GM18498 (cell line): ENCODE results near the gene DMAC2L.
"Not testable (repeated sequence)": the region's sequence is repeated elsewhere in the genome, so short reads cannot be mapped to it uniquely, and the experiment has no call there.

Experiments
- ATAC-seq: cut with Tn5 transposase; IDR thresholded peaks from one replicate; pipeline ENCODE4 v1.9.1; 2021; ENCODE audit warnings: mild to moderate bottlenecking, moderate library complexity; ENCODE audit not compliant: unreplicated experiment

DMAC2L gene, protein sequence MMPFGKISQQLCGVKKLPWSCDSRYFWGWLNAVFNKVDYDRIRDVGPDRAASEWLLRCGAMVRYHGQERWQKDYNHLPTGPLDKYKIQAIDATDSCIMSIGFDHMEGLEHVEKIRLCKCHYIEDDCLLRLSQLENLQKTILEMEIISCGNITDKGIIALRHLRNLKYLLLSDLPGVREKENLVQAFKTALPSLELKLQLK

DNA sequence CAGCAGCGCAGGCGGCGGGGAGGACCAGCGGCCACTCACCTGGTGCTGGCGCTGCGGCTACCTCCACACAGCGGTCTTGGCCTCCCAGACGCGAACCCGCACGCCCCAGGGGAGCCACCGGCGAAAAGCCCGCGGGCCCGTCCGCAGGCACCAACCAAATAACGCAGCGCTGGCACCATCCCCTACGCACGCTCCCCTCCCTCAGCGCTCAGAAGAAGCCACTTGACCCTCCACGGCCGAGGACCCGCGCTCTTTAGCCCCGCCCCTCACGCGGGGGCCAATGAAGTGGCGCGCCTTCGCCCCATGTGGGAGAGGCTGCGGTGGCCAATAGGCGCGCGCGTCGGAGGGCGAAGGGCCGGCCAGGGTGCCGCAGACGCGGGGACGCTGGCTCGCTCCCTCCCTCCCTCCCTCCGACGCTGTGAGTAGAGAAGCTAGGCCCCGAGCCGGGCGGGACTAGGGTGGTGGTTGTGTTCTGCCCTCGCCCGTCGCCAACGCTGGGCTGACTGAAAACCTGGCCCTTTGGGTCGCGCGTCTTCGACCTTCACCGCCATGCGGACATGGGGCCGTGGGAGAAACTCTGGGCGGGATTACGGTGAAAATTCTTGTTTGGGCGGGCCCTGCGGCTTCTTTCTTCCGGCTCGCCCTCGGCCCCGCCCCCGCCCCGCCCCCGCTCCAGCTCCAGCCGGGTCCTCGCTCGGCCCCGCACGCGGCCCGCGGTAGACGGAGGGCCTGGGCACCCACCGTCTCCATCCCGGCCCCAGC is at the start of gene DMAC2L, which contains the start of gene L2HGDH:
DMAC2L (plus strand) TSS at position 353 of the 762 bp plus-strand sequence. CDS start 9,164 bp downstream, outside the sequence.
L2HGDH (minus strand) TSS at position 258 of the 762 bp plus-strand sequence; CDS start at position 179, 79 bp downstream.
- peak; percentile 94 for ATAC-seq

DNA sequence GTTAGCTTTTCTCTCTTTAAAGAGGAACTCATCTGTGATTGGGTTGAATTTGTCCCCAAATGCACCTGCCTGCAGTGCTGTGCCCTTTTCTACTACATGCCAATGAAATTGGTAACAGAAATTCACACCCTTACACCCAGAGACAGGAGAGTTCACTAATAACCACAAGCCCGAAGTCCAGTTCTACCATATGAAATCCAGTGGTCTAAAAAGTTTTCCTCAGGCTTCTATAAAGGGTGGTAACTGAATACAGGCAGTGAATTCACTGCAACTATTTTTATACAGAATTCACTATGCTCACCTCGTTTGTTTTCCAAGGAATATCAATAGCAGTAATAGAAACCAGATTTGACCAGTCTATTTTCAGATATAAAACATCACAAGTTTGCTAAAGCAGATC is 49.3 kb upstream of the DMAC2L start:
- ATAC-seq: no peak

DNA sequence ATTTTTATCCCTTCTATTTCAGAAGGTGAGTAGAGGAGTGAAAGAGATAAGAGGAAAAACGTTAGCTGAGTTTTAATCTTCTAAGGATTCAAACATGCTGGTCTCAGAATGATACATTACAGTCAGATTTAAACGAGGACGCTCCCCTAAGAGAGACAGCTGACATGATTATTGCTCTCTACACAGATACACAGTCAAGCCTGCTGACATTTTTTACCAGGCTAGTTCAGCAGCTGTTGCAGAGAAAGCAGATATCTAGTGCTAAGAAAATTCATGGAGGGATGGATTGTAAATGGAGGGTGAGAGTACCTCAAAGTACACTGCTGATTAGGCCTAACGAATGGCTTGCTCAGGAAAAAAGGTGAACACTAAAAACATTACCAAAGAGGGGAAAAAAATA is 48.8 kb upstream of the DMAC2L start:
- ATAC-seq: no peak

DNA sequence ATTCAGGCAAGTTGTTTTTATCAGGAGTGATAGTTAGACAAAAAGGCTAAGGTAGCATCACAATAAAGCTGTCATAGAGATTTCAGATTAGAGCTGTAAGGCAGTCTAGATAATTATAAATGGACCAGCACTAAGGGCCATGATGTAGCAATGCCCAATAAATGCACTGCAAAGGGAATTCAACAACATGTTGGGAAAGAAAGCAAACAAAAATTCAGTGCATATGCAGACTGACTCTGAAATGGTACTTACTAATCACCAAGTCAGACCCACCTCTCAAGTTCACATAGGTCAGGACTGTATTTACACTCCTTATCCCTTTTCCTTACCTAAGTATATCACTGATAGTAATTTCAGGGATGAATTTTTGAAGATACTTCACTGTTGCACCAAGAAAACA is 47.1 kb upstream of the DMAC2L start:
- no peak for ATAC-seq

DNA sequence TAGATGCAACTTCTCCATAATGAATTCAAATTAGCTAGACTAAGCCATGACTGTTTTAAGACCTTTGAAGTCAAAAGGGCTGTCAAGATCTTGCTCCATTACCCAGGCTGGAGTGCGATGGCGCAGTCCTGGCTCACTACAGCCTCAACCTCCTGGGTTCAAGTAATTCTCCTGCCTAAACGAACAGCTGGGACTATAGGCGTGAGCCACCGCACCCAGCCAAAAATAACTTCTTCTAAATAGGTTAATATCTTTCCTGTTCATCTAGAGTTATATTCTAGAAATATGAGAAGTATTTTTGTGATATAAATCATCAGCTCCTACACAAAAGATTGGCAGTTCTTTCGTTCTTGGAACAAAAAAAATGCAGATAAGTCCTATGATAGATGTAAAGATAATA is 41.2 kb upstream of the DMAC2L start:
- no peak for ATAC-seq

DNA sequence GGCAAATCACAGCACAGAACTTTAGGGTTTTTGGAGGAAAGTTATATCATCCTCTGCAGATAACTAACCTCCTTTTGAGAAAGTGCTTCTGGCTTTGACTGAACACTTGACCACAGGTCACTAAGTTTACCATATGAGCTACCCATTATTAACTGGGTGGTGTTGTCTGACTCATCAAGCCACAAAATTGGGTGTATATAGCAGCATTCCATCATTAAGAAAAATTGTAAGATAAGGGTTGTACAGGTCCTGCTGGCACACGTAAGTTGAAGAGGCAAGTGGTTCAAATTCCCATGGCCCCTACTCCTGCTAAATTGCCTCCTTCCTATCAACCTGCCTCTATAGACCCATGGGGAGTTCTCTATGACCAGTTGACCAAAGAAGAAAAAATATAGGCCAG is 39.6 kb upstream of the DMAC2L start:
- ATAC-seq: no peak

DNA sequence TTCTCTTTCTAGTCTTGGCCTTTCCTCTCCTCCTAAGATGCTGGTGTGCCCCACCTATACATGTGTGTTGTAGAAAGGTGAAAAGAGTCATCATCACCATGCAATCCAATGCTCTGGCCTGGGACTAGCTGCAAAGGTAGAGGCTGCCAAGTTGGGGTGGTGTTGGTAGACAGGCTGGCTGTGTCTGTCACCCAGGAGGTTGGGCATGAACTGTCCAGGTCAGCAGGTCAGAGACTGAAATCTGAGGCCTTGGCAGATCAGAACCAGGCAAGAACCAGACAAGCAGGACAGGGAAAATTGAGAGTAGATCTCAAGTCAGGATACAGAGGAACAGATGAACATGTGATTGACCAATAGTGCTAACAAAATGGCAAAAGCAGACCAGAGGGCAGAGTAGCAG is 26.3 kb upstream of the DMAC2L start:
- ATAC-seq: no peak

DNA sequence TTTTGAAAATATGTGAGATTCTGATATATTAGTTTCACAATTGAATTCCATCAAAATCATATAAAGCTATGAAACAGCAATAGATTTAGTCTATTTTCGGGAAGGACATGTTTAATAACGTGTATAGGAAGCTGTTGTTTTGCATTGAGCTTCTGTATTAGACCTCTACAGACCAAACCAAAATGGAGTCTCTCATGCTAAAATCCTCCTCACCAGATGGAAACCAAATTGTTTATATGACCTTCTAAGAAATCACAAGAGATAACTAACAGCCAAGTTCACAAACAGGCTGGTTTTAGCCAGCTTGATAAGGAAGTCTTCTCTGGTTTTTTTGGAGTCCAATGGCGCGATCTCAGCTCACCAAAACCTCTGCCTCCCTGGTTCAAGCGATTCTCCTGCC is 24.0 kb upstream of the DMAC2L start:
- no peak for ATAC-seq

DNA sequence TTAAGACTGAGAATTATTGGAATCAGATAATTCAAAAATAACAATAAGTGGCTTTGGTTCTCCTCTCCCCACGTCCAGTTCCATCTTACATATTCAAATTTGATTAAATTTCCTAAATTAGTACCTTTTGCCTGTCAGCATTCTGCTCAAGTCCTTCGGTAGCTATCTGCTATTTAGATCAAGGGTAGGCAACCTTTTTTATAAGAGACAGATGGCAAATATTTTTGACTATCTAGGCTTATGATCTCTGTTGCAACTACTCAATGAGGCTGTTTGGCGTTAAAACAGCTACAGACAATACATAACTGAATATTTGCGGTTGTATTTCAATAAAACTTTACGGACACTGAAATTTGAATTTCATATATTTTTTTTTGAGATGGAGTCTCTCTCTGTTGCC is 21.8 kb upstream of the DMAC2L start:
- no peak for ATAC-seq

DNA sequence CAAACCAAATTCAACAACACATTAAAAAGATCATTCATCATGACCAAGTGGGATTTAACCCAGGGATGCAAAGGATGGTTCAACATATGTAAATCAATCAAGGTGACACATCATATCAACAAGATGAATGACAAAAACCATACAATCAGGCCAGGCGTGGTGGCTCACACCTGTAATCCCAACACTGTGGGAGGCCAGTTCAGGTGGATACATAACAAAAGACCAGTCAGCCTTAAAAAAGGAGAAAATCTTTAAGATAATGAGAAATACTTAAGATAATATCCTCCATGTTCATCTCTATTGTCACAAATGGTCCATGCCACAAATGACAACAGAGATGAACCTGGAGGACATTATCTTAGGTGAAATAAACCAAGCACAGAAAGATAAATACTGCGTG is 12.5 kb upstream of the DMAC2L start:
- ATAC-seq: no peak

DNA sequence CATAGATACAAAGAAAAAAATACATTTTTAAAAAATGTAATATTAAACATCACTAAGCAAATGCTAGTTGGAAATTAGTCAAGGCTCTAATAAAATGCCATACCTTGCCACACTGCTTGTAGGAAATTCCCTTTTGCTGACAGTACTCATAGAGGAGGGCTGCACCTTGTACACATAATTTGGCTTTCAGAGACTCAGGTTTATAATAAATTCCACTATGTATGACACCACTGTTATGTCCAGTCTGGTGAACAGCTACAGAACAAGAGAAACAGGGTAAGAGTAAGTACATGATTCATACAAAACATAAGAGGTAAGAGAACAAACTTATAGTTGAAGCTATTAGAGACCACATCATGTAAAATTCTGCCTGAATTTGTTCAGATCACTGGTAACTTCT is 10.2 kb upstream of the DMAC2L start:
- no peak for ATAC-seq

DNA sequence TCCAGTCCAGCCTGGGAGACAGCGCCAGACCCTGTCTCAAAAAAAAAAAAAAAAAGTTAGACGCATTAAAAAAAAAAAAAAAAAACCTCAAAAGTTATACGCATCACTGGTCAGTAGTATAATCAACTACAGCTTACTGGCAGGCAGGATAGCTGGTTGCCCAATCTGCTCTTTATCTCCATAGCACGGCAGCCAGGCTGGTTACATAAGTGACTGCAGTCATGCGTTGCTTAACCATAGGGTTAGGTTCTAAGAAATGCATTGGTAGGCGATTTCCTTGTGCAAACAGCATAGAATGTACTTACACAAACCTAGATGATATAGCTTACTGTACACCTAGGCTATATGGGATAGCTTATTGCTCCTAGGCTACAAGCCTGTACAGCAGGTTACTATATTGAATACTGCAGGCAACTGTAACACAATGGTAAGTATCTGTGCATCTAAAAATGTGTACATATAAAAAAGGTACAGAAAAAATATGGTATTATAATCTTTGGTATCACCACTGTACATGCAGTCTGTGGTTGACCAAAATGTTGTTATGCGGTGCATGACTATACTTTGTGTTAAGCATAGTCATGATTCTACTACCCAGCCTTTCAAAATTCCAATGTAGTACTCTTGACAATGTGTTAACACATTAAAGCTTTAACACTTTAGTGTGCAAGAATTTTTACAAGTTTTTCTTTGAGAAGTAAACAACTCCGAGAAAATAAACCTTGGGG is 8.2 kb upstream of the DMAC2L start:
- no peak for ATAC-seq

DNA sequence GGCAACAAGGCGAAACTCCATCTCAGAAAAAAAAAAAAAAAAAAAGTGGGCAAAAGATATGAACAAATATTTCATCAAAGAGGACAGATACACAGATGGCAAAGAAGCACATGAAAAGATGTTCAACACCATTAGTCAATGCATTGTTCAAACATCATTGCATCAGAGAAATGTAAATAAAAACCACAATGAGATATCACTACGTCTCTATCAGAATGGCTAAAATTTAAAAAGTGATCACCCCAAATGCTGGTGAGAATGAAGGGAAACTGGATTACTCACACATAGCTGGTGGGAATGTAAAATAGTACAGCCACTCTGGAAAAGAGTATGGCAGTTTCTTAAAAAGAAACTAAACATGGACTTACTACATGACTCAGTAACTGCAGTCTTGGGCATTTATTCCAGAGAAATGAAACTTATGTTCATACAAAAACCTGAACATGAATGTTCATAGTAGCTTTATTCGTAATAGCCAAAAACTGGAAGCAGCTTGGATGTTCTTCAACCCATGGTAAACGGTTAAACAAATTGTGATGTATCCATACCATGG is 3.7 kb upstream of the DMAC2L start:
- no peak for ATAC-seq

DNA sequence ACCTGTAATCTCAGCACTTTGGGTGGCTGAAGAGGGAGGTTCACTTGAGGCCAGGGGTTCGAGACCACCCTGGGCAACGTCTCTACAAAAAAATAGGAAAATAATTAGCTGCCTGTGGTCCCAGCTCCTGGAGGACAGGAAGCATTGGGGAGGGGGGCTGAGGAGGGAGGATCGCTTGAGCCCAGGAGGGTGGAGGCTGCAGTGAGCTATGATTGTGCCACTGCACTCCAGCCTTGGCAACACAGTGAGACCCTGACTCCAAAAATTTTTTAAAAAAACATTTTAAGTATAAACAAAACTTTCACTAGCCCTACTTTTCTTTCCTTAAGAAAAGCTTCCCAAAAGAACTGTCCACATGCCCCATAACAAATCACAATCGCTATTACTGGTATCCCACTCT is 1.7 kb upstream of the DMAC2L start:
- ATAC-seq: no peak

DNA sequence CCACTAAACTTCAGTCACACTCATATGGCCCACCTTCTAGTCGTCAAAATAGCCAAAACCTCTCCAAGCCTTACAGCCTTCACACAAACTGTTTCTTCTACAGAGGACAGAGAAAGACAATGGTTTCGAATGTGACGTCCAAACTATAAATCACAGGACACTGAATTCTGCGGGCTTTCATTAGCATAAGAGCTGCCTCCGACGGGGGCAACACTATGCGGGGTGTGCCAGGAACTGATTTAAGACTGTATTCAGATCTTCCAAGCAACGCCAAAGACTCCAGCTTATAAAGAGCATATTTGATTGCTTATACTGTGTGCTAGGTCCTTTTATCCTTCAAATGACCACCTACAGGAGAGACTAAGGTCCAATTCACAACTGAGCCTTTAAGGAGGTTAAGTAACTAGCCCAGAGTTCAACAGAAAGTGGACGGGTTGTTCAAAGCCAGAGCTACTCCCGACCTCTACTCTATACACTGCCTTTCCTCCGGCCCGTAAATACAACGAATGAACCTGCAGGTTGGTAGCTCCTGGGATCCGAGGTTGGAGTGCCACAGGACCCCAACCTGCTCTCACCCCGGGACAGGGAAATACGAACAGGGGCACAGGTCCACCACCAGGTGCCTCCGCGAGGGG is 670 bp upstream of the DMAC2L start:
- ATAC-seq: no peak

DNA sequence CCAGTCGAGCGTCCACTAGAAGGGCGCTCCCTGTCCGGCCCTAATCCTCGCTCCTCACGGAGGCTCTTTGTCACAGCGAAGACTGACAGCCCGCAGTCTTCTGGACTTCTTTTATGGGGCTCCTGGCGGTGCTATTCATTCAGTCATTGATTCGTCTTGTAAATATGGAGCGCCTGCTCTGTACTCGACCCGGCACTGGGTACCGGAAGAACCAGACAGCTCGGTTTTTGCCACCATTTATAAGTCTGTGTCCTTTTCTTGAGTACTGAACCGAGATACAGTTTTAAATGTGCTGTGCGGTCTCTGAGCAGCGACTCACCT is 570 bp downstream of the DMAC2L start:
- ATAC-seq: peak; percentile 28

DNA sequence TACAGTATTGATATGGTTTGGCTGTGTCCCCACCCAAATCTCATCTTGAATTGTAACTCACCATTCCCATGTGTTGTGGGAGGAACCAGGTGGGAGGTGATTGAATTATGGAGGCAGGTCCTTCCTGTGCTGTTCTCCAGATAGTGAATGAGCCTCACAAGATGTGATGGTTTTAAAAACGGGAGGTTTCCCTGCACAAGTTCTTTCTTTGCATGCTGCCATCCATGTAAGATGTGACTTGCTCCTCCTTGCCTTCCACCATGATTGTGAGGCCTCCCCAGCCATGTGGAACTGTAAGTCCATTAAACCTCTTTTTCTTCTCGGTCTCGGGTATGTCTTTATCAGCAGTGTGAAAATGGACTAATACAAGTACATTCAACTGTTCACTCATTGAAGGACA is 2.0 kb downstream of the DMAC2L start:
- not testable (repeated sequence) for ATAC-seq

DNA sequence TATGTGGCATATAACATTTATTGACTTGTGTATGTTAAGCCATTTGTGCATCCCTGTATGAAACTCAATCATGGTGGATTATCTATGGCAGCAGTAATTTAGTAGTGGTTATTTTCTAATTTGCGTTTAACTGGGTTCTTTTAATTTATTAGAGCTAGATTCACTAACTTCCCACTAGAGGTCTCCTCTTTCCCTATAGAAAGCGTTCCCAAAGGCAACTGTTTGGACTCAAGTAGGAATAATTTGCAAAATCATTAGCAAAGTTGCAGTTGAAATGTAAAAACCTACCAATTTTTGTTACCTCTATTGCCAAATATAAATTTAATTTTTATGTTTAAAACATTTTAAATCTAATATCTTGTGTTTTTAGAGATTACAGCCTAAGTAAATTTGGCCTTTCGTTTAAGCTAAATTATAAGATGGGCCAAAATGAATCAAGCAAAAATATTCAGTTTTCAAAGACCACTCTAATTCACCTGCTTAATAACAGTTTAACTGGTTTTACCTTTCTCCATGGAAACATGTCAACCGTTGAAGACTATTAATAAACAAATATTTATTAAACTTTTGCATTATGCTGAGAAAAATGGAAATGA is 6.0 kb downstream of the DMAC2L start:
- no peak for ATAC-seq

DNA sequence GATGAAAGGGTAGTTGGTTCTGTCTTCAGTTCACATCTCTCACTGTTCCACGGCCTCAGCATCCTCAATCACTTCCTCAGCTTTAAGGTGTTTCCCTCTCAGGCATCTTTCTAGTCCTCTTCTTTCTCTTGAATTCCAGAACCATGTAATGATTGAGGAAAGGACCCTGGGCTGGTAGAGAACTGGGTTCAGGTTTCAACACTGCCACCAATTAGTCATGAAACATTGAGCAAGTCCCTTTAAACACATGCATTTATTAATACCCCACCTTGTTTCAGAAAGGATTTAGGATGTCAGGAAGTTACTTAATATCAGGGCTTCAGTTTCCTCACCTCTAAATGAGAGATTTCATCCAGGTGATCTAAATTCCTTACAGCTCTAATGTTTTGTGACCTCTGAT is 7.2 kb downstream of the DMAC2L start:
- no peak for ATAC-seq

DNA sequence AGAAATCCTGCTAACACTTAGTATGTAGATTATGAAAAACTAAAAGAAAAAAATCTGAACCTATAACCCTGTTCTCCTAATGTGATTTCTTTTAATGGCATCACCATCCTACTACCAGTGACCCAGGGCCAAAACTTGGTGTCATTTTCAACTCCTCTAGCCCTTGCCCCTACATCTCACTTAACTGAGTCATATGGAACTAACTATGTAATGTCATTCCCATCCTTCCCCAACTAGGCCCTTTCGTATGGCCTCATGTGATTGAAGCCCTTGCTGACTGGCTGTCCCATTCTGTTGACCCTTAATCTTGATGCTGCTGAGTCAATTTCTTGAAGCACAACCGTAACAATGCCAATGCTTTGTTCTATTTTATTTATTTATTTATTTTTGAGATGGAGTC is 7.6 kb downstream of the DMAC2L start:
- ATAC-seq: no peak

DNA sequence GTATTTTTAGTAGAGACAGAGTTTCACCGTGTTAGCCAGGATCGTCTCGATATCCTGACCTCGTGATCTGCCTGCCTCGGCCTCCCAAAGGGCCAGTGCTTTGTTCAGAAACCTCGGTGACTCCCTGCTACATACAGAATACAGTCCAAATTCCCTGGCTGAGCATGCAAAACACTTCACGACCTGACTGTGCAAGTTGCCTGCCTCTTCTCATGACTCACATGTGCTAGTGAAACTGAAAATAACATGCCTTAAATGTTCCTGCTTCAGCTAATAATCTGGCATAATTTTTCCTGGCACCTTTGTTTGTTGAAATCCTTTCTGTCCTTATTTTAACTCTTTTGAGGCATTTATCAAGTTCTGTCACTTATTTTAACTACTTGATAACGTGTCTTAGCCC is 8.2 kb downstream of the DMAC2L start:
- ATAC-seq: peak; percentile 30
